Activated CD4-positive, CD25-positive, alpha-beta regulatory T cell (primary cell): ENCODE results near the gene ACTL8.

Experiments used
- DNase-seq, 4 experiments: peaks; one replicate each; lab custom pipeline; 2025; lab: John Stamatoyannopoulos, UW

ACTL8 gene, protein sequence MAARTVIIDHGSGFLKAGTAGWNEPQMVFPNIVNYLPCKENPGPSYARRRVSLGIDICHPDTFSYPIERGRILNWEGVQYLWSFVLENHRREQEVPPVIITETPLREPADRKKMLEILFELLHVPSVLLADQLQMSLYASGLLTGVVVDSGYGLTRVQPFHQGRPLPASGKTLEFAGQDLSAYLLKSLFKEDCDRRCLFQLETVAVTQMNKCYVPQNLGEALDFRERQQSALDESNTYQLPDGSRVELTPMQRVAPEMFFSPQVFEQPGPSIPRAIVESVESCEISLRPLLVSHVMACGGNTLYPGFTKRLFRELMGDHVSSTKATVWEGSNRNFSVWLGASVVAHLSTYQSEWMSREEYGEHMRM

DNA sequence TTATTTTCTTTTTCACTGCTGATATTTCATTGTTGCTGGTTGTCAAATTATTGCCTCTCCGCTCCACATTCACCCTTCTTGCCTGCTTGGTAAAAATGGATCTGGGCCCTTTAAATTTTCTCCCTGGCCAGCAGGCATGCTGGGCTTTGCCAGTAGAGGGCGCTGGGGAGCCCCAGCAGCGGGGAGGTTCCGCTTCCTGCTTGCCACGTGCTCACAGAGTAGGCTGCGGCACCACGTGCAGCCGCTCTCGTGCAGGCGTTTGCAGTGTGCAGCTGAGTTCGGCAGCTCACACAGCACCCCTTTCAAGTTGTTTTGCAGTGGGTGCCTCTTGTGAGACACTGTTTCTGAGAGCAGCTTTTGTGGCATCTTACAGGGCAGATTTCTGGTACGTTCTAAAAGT, at the start of gene ACTL8:
TSS of gene ACTL8 (plus strand) at position 214 of the 400 bp plus-strand sequence. CDS start 67,676 bp downstream, outside the sequence.
- no peak for DNase-seq

DNA sequence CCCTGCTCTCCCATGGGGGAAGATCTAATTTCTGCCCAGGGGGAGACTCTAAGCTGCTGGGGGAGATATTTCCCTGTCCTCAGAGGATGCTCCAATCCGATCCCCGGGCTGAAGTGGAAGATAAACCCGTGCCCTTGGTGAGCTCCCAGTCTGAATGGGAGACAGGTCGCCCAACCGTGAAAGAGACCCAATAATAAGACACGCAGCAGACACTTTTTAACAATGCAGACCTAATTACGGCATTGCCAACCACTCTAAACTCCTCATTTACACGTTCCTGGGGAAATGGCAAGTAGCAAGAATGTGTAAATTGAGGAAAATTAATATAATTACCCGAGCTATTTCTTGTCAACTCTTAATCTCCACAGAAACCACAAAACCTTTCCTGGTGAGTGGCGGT, 48.7 kb upstream of the ACTL8 start:
- DNase-seq: no peak

DNA sequence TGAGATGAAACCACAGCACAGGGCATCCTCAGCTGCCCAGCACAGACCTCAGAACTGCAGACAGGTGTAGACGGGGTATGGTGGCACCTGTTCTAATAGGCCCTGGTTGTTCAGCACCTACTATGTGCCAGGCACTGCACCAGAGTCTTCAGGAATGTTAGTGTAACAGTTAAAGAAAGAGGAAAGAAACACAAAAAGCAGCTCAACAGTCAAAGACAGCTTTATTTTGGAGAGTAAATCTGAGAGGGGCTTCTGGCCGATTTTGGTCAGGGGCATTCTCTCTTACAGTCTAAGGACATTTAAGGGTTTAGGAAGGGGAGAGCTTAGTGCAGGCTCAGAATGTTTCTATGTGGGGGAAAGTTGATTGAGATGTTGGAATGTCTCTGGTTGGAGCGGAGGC, 45.2 kb upstream of the ACTL8 start:
- no peak for DNase-seq

DNA sequence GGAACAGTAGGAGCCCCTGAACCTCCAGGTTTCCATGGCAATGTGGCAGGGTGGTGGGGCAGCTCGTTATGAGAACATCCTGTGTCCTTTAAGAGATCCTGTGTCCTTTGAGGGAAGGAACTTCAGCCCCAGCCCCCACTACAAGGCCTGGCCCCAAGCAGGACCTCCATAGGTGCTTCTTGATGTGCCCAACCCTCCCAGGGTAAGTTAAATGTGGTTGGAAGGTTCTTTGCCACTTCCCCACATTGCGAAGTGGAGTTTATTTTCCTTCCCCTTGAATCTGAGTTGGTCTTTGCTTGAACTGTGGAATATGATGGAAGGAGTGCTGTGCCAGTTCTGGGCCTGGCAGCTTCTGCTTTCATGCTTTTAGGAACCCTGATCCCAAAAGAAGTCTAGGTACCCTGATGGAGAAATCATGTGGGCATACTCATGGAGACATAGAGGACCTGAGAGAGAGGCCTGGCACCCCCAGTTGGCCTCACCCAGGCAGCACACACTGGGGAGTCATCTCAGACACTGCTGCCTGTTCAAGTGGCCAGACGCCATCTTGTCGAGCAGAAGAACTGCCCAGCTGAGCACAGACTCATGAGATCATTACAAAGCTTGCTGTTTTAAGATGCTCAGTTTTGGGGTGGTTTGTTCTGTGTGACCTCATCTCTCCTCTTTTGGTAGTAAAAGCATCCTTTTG, 44.1 kb upstream of the ACTL8 start:
- no peak for DNase-seq

DNA sequence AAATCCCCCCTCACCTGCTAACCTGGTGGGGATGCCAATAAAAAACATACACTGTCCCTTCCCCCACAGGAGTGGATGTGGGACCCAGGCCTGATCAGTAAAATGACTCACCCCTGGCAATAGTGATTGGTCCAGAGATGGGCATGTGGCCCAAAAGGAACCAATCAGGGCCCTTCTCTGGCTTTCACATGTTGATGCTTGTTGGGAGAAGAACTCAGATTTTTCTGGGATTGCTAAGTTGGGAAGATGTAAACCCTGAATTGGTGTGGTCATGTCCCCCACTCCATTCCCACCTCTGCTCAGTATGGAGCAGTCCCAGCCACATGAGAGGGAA, 43.6 kb upstream of the ACTL8 start:
- DNase-seq: no peak

DNA sequence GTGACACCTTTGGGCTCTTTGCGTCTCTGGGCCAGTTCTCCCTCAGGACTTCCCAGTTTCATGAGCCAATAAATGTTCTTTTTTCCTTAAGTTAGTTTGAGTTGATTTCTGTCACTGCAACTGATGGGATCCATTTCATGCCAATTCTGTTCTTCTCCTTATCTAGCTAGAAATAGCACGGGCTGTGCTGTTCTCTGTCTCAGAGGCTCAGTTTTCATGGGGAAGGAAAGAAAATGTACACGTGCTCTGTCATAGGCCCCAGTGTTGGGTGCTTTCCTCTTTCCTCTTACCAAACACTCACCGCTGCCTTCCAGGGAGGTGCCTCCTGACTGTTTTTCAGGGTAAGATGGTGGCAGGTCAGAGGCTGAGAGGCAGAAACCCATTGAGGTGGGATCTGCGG, 43.2 kb upstream of the ACTL8 start:
- no peak for DNase-seq

DNA sequence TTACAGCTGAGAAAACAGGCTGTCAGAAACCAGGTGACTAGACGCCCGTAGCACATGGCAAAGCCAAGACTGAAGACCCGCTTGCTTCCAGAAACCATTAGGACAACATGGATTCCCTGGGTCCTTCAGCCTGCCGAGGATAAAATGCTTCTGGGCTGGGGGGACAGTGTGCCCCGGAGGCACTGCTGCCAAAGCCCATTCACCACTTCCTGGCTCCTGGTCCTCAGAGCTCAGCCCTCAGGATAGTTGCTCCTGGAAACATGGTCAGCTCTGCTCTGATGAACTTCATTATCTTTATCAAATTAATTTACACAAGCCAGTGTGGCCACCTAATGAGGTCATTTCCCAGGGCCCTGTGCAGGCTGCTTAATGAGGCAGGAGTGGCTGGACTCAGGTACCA, 41.1 kb upstream of the ACTL8 start:
- no peak for DNase-seq

DNA sequence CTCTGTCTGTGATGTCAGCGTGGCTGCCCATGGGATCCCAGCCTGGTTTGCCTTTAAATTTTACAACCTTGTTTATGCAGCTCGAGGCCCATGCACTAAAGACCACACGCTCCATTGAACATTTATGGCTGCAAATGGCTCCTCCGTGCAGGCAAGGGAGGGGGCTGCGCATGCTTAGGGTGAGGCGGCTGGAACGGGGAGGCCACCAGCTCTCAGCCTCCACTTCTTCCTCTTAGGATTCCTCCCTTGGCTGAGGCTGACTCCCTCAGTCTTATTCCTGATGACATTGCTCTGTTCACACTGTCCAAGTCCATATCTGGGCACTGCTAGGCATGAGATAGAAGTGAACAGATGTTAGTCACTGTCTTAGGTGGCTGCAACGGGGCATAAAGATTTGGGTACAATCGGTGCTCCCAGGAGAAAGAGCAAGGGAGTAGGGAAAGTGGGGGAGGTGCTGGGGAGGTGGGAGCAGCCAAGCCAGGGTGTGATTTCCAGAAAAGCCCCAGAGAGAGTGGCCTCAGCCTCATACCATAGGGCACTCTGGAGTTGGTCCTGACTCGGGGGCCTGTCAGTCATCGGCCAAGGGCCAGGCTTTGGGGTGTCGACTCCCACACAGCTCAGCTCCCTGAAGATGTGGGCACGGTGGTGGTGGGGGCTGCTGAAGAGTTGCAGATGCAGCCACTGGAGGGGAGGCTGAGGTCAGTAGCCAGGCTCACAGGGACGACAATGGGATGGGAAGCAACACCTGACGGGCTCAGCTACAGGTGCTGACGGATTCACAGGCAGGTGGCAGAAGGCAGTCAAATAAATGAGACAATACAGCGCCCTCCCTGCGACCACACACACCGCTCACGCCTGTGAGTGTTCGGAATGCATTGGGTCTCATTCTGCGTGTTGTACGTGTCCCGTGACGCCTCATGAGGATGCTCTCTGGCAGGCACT, 37.3 kb upstream of the ACTL8 start:
- no peak for DNase-seq

DNA sequence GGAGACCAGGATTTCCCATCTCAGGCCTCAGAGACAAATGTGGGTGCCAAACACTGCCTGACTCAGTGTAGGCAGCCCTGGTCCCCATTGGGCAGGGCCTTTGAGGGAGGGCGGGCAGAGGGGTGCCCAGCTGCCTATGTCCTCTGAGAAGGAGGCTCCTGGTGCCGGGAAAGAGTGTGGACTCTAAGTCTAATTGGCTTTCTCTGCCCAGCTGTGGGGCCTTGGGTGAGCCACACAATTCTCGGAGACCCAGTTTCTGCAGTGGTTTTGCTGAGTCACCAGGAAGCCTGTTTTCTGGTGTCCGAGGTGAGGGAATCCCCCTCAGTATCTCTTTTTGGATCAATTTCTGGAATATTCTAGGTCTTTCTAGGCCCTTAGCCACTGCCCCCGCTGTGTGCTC, 35.3 kb upstream of the ACTL8 start:
- DNase-seq: no peak

DNA sequence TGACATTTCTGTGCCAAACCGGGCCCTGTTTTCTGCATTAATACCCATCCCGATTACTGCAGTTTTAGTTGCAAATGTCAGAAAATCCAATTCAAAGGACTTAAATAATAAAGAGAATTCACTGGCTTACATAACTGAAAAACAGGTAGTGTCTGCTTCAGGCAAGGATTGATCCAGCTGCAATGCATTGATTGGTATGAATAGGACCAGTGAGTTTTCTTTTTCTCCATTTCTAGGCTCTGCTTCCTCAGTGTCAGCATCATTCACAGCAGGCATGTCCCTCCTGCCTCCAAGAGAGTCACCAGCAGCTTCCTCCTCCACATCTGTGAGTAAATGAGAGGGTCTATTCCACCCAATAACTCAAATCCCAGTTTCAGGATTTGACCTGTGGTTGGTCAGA, 33.7 kb upstream of the ACTL8 start:
- DNase-seq: no peak

DNA sequence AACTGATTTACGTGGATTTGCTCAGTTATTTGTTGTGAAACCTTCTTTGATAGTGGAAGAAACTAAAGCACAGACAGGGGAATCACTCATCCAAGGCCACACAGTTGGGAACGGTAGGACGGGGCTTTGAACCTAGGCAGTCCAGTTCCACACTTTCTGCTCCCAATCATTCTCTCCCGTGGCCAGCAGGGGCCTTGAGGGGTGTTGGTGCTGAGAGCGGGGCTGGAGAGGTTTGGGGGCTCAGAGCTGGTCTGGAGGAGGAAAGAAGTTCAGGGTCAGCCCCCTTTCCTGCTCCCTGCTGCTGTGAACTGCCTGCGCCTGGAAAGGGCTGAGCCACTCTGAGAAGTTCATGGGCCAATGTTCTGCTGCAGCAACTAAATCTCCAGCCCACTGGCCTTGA, 31.4 kb upstream of the ACTL8 start:
- DNase-seq: no peak

DNA sequence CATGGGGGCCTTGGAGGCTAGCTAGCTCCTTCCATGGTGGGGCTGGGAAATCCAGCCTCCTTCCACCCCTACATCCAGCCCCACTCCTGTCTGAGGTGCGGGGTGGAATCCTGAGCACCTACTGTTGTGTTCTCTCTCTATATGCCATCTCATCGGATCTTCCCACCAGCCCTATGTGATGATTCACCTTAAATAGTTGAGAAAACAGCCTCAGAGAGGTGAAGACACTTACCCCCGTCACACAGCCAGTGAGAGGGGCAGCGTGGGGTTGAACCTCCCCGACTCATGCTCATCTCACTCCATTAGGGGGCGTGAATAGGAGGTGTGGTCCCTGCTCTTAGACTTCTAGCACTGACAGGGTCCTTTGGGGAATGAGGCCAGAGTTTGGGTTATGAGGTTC, 31.0 kb upstream of the ACTL8 start:
- no peak for DNase-seq

DNA sequence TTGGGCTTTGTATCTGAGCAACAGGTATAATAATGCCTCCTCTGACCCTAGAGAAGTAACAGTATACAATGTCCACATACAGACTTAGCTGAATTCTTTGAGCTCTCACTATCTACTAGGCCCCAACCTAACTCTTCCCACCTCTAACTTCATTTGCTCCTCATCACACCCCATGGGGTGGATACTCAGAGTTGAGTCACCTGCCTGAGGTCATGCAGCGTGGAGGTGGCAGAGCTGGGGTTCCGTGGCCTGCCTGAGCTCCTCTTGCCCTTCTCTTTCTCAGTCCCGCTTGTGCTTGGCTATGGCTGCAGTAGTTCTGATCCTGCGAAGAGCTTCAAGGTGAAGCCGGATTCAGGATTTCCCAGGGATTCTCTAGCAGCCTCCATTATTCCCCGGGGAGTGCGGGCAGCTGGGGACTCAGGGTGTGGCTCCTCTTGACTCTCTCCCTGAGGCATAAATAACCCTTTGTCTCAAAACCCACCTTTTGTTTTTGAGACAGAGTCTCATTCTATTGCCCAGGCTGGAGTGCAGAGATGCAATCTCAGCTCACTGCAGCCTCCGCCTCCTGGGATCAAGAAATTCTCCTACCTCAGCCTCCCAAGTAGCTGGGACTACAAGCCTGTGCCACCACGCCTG, 29.9 kb upstream of the ACTL8 start:
- DNase-seq: no peak

DNA sequence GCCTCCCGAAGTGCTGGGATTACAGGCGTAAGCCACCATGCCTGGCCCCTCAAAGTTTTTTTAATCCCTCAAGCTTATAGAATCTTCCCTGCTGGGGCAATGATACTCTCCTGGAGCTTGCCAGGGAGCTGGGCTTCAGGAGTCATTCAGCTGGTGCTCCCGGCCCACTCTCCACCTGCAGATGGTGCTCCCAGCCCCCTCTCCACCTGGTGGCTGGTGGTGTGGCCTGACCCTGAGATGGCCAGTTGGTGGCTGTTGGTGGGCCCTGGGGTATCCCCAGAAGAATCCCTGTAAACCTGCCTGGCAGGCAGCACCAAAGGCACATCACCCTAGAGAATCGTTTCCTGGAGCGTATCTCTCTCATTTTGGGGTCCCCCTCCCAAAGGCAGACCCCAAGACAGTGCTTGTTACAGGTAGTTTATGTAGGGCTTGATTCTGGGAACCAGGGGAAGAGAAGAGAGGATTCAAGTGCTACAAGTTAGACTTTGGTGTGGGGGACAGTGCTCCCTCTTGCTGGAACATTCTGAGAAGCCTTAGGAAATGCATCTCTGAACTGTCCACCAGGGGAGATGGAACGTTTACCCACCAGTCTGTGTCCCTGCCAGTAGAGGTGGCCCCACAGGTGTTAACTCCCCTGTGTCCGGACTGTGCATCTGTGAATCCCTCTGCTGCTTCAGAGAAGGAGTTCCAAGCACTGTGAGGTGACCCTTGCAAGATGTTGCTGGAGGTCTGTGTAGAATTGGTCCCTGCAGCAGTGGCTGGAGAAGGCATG, 29.1 kb upstream of the ACTL8 start:
- DNase-seq: no peak

DNA sequence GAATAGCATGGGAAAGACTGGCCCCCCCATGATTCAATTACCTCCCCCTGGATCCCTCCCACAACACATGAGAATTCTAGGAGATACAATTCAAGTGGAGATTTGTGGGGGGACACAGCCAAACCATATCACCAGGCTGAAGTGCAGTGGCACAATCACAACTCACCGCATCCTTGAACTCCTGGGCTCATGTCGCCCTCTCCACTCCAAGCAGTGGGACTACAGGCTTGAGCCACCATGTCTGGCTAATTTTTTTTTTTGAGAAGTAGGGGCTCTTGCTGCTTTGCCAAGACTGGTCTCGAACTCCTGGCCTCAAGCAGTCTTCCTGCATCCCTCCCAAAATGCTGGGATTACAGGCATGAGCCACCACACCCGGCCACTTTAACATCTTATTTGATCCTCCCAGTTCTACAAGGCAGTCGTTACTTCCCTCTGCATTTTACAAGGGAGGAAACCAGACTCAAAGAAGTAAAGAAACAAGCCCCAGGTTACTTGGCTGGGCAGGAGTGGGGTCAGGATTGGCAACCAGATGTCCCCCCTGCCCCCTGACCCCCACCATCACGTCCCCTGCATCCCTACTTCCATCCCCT, 26.9 kb upstream of the ACTL8 start:
- no peak for DNase-seq

DNA sequence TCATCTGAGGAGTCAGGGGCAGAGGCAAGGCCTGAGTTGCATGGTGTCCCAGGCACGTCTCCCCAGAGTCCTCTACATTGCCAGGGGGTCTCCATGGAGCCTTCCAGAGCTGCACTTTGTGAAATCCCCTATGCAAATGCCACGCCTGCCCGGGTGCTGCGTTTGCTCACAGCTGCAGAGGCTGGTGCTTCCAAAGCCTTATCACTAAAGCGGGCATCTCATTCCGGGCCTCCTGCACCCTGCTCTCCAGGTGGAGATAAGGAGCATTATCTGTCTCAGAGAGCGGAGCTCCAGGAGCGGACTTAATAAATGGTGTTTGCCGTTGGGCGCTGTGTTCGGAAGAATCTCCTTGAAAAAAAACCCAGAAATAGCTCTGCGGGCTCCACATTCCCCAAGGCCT, 25.9 kb upstream of the ACTL8 start:
- DNase-seq: no peak

DNA sequence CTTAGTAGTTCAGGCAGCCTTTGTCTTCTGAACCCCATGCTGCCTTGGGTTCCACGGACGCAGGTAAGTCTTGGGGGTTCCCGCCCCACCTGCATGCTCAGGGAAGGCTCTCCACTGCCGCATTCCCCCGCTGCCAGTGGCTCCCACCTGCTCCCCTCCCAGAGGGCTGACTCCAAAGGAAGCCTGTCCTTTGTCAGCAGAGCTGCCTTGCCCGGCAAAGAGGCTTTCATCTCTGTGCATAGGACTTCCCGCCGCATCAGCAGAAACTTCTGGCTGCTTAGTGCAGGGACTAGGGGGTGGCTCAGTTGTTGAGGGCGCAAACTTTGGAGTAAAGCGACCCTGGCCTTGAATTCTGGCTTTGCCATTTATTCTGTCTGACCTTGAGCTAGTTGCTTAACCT, 25.2 kb upstream of the ACTL8 start:
- DNase-seq: no peak

DNA sequence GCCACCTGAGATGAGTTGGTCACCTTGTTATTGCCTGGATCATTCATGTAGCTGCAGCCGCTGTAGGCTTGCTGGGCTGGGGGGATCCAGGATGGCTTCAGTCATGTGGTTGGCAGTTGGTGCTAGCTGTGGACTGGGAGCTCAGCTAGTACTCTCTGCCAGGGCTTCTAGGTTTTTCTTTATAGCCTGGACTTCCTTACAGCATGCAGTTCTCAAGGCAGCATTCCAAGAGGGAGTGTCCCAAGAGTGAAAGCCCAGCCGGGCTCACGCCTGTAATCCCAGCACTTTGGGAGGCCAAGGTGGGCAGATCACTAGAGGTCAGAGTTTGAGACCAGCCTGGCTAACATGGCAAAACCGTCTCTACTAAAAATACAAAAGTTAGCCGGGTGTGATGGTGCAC, 23.7 kb upstream of the ACTL8 start:
- no peak for DNase-seq

DNA sequence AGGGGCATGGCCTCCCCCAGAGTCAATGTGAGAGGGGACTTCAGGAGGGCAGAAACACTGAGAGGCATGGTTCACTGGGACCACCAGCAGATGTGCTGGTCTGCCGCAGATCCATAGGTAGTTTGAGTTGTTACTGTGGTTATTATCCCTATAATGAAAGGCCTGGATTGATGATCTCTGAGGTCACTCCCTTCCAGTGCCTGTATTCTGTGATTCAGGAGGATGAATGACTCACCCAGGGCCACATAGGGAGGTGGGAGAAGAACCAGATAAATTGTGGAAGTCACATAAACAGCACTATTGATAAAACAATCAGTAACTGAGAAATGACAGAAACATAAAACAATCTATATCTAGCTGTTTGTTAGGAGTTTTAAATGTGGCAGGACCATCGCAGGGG, 22.7 kb upstream of the ACTL8 start:
- DNase-seq: no peak

DNA sequence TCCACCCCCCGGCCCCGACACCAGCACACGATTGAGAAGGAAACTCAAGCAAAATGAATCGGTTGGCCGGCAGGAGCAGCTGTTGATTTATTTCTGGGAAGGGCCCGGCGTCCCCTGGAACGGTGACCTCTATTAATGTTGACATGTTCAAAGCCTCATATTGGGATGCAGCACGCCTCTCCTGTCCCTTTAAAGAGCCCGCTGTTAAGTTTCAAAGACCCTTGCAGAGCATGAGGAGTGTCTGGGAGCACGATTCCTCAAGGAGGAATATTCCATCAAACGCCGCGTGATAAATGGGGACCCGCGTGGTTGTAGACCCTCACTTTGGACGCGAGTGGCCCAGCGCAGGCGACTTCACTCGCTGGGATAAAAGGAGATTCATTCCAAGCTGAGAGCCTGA, 21.5 kb upstream of the ACTL8 start:
- DNase-seq: no peak

DNA sequence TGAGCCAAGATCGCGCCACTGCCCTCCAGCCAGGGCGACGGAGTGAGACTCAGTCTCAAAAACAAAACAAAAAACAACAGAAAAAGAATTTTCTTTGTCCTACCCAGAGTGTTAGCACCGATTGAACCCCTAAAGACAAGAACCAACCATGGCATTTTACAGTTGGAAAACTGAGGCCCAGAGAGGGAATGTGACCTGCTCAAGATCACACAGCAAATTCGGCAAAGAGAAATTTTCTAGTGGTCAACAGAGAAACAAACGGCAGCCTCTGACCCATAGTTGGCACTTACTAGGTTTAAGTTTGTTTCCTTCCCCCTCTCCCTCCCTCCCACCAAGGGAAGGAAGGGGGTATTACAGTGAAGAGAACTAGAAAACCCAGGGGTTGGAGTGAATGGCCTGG, 20.5 kb upstream of the ACTL8 start:
- DNase-seq: no peak
